ENCODE measurements around the gene PRODH2.
"Not testable (repeated sequence)": the region's sequence is repeated elsewhere in the genome, so short reads cannot be mapped to it uniquely, and the experiment has no call there.

The PRODH2 gene

DNA sequence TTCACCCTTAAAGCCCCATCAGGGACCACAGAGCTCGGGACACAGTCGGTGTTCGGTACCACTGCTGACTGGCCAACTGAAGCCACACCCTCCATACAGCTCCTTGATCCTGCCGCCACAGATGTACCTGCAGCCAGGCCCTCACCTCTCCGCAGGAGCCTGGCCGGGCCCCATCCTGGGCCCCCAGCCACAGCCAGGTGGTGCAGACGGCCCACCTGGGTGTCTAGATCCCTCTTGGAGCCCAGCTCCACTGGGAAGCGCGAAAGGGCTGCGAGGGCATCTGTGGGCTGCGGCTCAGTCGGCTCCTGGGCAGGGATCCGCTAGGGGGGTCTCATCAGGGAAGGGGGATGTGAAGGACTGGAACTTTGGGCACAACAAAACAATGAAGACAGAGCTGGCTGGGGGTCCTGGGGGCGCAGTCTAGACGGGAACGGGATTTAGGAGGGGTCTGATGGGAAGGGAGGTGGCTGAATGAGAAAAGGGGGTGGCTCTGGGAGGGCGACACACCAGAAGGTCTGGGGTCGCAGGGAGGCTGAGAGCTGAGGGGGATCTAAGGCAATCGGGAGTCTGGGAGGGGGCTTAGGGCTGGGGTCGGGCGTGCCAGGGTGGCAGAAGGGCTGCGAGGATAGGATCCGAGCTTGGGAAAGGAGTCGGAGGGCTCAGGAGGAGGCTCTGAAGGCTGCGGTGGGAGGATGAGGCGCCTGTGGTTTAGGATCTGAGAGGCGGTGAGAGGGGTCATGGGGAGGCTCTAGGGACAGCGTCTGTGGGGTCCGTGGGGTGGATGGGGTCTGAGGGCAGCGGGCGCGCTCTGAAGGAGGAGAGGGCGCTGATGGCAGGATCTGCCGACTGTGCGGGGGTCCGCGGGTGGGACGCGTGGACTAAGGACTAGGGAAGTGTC lies 15.8 kb downstream of the PRODH2 start:
- Histone ChIP-seq H3K4me1 (ENCODE audit: low read depth, poor library complexity, severe bottlenecking) (no peaks in the 10 kb centered on the region), H2AFZ (ENCODE audit: low read depth) (no peak overlapping the region), H3K36me3 (ENCODE audit: insufficient read depth) (no peaks in the 10 kb centered on the region), H3K27ac (no peak overlapping the region), H3K4me3 (IDR thresholded peaks at IDR 0.05; ENCODE audit: insufficient read depth, low read depth, low read length) (no peak overlapping the region), H3K27me3 (ENCODE audit: insufficient read depth, low read depth) (peaks cover 30% of the 10 kb centered on the region), H3K4me2 (no peak overlapping the region), H3K9ac (no peak overlapping the region), H4K20me1 (ENCODE audit: insufficient read depth) (no peaks in the 10 kb centered on the region), H3K79me2 (ENCODE audit: insufficient read depth, low read depth) (no peaks in the 10 kb centered on the region)
- TF ChIP-seq, protein P1, sequence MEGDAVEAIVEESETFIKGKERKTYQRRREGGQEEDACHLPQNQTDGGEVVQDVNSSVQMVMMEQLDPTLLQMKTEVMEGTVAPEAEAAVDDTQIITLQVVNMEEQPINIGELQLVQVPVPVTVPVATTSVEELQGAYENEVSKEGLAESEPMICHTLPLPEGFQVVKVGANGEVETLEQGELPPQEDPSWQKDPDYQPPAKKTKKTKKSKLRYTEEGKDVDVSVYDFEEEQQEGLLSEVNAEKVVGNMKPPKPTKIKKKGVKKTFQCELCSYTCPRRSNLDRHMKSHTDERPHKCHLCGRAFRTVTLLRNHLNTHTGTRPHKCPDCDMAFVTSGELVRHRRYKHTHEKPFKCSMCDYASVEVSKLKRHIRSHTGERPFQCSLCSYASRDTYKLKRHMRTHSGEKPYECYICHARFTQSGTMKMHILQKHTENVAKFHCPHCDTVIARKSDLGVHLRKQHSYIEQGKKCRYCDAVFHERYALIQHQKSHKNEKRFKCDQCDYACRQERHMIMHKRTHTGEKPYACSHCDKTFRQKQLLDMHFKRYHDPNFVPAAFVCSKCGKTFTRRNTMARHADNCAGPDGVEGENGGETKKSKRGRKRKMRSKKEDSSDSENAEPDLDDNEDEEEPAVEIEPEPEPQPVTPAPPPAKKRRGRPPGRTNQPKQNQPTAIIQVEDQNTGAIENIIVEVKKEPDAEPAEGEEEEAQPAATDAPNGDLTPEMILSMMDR (conservative IDR thresholded peaks at IDR 0.05; ENCODE audit: low read depth, low read length) = no peak

DNA sequence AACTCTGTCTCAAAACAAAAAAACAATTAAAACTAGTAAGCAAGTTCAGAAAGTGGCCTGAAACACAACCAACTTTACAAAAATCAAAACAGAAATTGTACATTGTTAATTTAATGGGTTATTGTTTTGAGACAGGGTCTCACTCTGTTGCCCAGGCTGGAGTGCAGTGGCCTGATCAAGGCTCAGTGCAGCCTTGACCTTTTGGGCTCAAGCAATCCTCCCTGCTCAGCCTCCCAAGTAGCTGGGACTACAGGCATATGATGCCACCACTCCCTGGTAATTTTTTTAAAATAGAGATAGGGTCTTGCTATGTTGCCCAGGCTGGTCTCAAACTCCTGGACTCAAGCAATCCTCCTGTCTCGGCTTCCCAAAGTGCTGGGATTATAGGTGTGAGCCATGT lies 17.1 kb downstream of the PRODH2 start:
- not testable (repeated sequence) for H2AFZ ChIP-seq (ENCODE audit: low read depth); H3K4me1 ChIP-seq (ENCODE audit: low read depth, poor library complexity, severe bottlenecking); H3K79me2 ChIP-seq (ENCODE audit: insufficient read depth, low read depth); H3K4me3 ChIP-seq (IDR thresholded peaks at IDR 0.05; ENCODE audit: insufficient read depth, low read depth, low read length); H3K4me2 ChIP-seq; H3K36me3 ChIP-seq (ENCODE audit: insufficient read depth); H3K27ac ChIP-seq; H3K9ac ChIP-seq; H4K20me1 ChIP-seq (ENCODE audit: insufficient read depth)
- H3K27me3 ChIP-seq (ENCODE audit: insufficient read depth, low read depth) = peaks cover 18% of the 10 kb centered on the region

DNA sequence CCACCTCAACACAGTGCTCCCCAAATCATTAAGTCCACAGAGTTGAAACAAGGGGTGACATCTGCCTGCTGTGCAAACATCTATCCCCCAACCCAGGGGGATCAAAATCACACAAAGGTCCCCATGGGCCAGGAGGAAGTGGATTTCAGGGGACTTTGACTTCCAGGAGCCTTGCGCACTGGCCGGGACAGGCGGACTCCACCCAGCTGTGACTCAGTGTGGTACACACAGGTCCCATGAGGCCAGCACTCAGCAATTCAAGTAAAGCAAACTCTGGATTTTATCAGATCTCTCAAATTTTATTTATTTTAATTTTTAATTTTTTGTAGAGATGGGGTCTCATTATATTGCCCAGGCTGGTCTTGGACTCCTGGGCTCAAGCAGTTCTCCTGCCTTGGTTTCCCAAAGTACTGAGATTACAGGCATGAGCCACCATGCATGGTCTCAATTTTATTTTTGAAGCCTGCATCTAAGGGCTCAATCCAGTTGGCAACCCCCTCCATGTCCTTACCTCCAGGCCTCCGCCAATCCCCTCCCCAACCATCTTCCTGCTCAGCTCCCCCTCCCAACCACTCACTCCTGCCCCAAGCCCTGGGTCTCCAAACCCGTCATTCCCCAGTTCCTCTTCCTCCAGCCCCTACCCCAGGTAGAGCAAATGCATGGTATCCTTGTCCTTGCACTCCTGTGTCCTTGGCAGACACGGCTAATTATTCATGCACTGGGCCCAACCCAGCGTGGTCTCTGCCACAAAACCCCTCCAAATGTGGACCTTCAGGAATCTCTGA lies 19.1 kb downstream of the PRODH2 start:
- TF ChIP-seq, protein P1 (conservative IDR thresholded peaks at IDR 0.05; ENCODE audit: low read depth, low read length) = no peak
- H3K4me2 ChIP-seq = no peak overlapping the region
- no peak overlapping the region for H3K4me3 ChIP-seq (IDR thresholded peaks at IDR 0.05; ENCODE audit: insufficient read depth, low read depth, low read length)
- no peak overlapping the region for H2AFZ ChIP-seq (ENCODE audit: low read depth)
- H3K79me2 ChIP-seq (ENCODE audit: insufficient read depth, low read depth) = no peaks in the 10 kb centered on the region
- H3K9ac ChIP-seq = no peak overlapping the region
- no peaks in the 10 kb centered on the region for H3K4me1 ChIP-seq (ENCODE audit: low read depth, poor library complexity, severe bottlenecking)
- H4K20me1 ChIP-seq (ENCODE audit: insufficient read depth) = no peaks in the 10 kb centered on the region
- H3K27ac ChIP-seq = no peak overlapping the region
- H3K36me3 ChIP-seq (ENCODE audit: insufficient read depth) = no peaks in the 10 kb centered on the region
- H3K27me3 ChIP-seq (ENCODE audit: insufficient read depth, low read depth) = peaks cover 7% of the 10 kb centered on the region

DNA sequence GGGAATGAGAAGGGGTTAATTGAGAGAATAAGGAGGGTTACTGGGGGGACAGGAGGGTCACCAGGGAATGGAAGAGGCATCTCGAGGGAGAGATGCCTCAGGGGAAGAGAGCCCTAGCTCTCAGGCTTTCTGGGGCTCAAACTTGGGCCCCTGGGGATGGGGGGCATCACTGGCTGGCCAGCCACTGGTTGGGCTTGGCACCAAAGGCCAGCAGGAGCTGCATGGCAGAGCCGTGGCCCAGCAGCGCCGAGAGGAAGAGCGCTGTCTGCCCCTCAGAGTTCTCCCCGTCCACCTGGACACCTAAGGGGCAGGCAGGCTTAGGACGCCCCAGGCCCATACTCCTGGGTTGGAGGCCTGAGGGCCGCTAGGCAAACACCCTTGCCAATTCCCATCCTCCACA lies 19.8 kb downstream of the PRODH2 start:
- Histone ChIP-seq H2AFZ (ENCODE audit: low read depth) (no peak overlapping the region), H3K4me2 (no peak overlapping the region), H3K79me2 (ENCODE audit: insufficient read depth, low read depth) (no peaks in the 10 kb centered on the region), H4K20me1 (ENCODE audit: insufficient read depth) (no peaks in the 10 kb centered on the region), H3K27me3 (ENCODE audit: insufficient read depth, low read depth) (peaks cover 4% of the 10 kb centered on the region), H3K4me3 (IDR thresholded peaks at IDR 0.05; ENCODE audit: insufficient read depth, low read depth, low read length) (no peak overlapping the region), H3K4me1 (ENCODE audit: low read depth, poor library complexity, severe bottlenecking) (no peaks in the 10 kb centered on the region), H3K9ac (no peak overlapping the region), H3K27ac (no peak overlapping the region), H3K36me3 (ENCODE audit: insufficient read depth) (no peaks in the 10 kb centered on the region)
- TF ChIP-seq, protein P1 (conservative IDR thresholded peaks at IDR 0.05; ENCODE audit: low read depth, low read length) = no peak
